Osteoblast (primary cell): ENCODE measurements around the gene ANKRD7. TPM values are rescaled to one million over a fixed set of nuclear protein-coding genes. Genes with fewer than 3 reads are reported as not detected.

Source experiments
- DNase-seq: peaks from one replicate; pipeline ENCODE4 v3.0.0; 2011; ENCODE audit warnings: low spot score, mixed read lengths; ENCODE audit not compliant: insufficient read length; ENCODE audit errors: missing footprints
- H2AFZ ChIP-seq: 2 replicates; pipeline ENCODE4 v1.6.0; 2011; ENCODE audit warnings: mild to moderate bottlenecking, low read length
- H3K27ac ChIP-seq: 2 replicates; pipeline ENCODE4 v1.5.1; 2011; ENCODE audit warnings: mild to moderate bottlenecking, low read depth, low read length, moderate library complexity
- H3K27me3 ChIP-seq: 2 replicates; pipeline ENCODE4 v1.6.0; 2012; ENCODE audit warnings: mild to moderate bottlenecking, control low read depth, inconsistent platforms, low read length, moderate library complexity; ENCODE audit not compliant: insufficient read depth
- H3K36me3 ChIP-seq: 2 replicates; pipeline ENCODE4 v1.5.1; 2011; ENCODE audit warnings: mild to moderate bottlenecking, low read length, control low read depth, moderate library complexity; ENCODE audit not compliant: insufficient read depth
- H3K4me1 ChIP-seq: 2 replicates; pipeline ENCODE4 v1.5.1; 2011; ENCODE audit warnings: mild to moderate bottlenecking, low read length, control low read depth, moderate library complexity; ENCODE audit not compliant: insufficient read depth
- H3K4me2 ChIP-seq: 2 replicates; pipeline ENCODE4 v1.6.0; 2011; ENCODE audit warnings: mild to moderate bottlenecking, low read length; ENCODE audit not compliant: insufficient read depth
- H3K4me3 ChIP-seq: fragments of 200-600 bp; sonication (generic); 3 replicates; pipeline ENCODE4 v1.5.1; 2012; ENCODE audit warnings: mild to moderate bottlenecking, low read length, inconsistent platforms; ENCODE audit not compliant: insufficient read depth
- H3K79me2 ChIP-seq: 2 replicates; pipeline ENCODE4 v1.6.0; 2012; ENCODE audit warnings: mild to moderate bottlenecking, low read length, control low read depth, inconsistent platforms; ENCODE audit not compliant: insufficient read depth
- H3K9me3 ChIP-seq: 2 replicates; pipeline ENCODE4 v1.5.1; 2011; ENCODE audit warnings: low read depth, low read length, control low read depth
- H4K20me1 ChIP-seq: 2 replicates; pipeline ENCODE4 v1.6.0; 2012; ENCODE audit warnings: mild to moderate bottlenecking, low read length, control low read depth; ENCODE audit not compliant: insufficient read depth
- total RNA-seq: library from RNA; depleted of rRNA; stranded (reverse); fragments of >200 nt; gene quantifications from 2 replicates; pipeline ENCODE4 v1.2.3, GENCODE V29; 2012
- TF ChIP-seq, protein P1 (sequence below): IDR thresholded peaks from 2 replicates; pipeline ENCODE4 v1.5.1; 2011; ENCODE audit warnings: mild to moderate bottlenecking, low read depth, low read length, moderate library complexity; ENCODE audit errors: extremely low read depth

The ANKRD7 gene, protein sequence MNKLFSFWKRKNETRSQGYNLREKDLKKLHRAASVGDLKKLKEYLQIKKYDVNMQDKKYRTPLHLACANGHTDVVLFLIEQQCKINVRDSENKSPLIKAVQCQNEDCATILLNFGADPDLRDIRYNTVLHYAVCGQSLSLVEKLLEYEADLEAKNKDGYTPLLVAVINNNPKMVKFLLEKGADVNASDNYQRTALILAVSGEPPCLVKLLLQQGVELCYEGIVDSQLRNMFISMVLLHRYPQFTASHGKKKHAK
- 1.8 and 3.3 TPM in 2 replicates for total RNA-seq

DNA sequence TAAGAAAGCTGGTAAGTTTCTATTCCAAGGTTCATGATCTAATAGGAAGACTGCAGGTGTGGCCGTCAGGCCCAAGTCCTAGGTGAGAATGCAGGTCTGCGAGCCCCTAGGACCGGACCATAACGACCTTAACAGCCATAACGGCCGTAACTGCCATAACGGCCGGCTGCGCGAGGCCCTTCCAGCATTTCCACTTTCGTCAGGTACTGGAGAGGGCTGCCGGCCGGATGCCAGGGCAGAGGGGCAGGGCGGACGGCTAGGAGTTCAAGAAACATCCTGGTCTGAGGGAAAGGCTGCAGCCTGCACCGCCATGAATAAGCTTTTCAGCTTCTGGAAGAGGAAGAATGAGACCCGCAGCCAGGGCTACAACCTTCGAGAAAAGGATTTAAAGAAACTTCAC, at the start of gene ANKRD7:
Gene ANKRD7, plus strand, starts transcription at position 184 of the 400 bp plus-strand sequence. Its CDS starts 127 bp downstream, at position 311.
- H3K4me3 ChIP-seq, result no peak within 1 kb of the TSS
- no peaks in the 10 kb centered on the region for H3K79me2 ChIP-seq
- H3K27me3 ChIP-seq, result no peaks in the 10 kb centered on the region
- no peaks in the 10 kb centered on the region for H3K9me3 ChIP-seq
- no peak within 1 kb of the TSS for H3K4me2 ChIP-seq
- no peak within 1 kb of the TSS for H2AFZ ChIP-seq
- TF ChIP-seq, protein P1, sequence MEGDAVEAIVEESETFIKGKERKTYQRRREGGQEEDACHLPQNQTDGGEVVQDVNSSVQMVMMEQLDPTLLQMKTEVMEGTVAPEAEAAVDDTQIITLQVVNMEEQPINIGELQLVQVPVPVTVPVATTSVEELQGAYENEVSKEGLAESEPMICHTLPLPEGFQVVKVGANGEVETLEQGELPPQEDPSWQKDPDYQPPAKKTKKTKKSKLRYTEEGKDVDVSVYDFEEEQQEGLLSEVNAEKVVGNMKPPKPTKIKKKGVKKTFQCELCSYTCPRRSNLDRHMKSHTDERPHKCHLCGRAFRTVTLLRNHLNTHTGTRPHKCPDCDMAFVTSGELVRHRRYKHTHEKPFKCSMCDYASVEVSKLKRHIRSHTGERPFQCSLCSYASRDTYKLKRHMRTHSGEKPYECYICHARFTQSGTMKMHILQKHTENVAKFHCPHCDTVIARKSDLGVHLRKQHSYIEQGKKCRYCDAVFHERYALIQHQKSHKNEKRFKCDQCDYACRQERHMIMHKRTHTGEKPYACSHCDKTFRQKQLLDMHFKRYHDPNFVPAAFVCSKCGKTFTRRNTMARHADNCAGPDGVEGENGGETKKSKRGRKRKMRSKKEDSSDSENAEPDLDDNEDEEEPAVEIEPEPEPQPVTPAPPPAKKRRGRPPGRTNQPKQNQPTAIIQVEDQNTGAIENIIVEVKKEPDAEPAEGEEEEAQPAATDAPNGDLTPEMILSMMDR, result no peak
- H3K36me3 ChIP-seq, result no peaks in the 10 kb centered on the region
- H4K20me1 ChIP-seq, result no peaks in the 10 kb centered on the region
- no peaks in the 10 kb centered on the region for H3K4me1 ChIP-seq
- no peak for DNase-seq
- no peak within 1 kb of the TSS for H3K27ac ChIP-seq

DNA sequence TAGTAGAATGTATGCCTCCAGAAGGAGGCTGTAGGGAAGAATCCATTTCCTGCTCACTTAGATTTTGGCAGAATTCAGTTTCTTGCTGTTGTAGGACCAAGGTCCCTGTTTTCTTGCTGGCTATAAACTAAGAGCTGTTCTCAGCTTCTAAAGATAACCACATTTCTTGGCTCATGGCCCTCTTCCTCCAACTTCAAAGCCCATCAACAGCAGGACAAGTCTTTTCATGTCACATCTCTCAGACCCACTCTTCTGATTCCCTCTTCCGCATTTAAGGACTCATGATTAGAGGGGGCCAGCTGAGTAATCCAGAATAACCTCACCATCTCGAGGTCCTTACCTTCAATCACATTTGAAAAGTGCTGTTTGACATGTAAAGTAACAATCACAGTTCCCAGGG, 48.8 kb upstream of the ANKRD7 start:
- no peak for DNase-seq
- Histone ChIP-seq H3K4me3 (no peak overlapping the region), H3K4me1 (no peaks in the 10 kb centered on the region), H3K79me2 (no peaks in the 10 kb centered on the region), H3K4me2 (no peak overlapping the region), H3K27me3 (no peaks in the 10 kb centered on the region), H3K27ac (no peak overlapping the region), H3K36me3 (no peaks in the 10 kb centered on the region), H4K20me1 (no peaks in the 10 kb centered on the region), H2AFZ (no peak overlapping the region), H3K9me3 (no peaks in the 10 kb centered on the region)
- TF ChIP-seq, protein P1, result no peak

DNA sequence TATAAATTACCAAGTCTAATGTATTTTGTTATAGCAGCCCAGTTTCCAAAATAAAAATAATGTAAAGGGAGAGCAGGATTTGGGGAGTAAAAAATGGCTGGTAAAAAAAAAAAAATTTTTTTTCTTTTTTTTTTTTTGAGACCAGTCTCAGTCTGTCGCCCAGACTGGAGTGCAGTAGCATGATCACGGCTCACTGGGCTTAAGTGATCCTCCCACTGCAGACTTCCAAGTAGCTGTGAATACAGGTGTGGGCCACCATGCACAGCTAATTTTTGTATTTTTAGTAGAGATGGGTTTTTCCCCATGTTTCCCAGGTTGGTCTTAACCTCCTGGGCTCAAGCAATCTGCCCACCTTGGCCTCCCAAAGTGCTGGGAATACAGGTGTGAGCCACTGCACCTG, 45.3 kb upstream of the ANKRD7 start:
- no peak for DNase-seq
- Histone ChIP-seq H3K79me2 (peaks cover 2% of the 10 kb centered on the region), H3K27ac (no peak overlapping the region), H3K27me3 (no peaks in the 10 kb centered on the region), H3K36me3 (no peaks in the 10 kb centered on the region), H3K4me1 (peaks cover 6% of the 10 kb centered on the region), H4K20me1 (no peaks in the 10 kb centered on the region), H2AFZ (no peak overlapping the region), H3K4me3 (no peak overlapping the region), H3K4me2 (no peak overlapping the region), H3K9me3 (no peaks in the 10 kb centered on the region)
- TF ChIP-seq, protein P1, result no peak

DNA sequence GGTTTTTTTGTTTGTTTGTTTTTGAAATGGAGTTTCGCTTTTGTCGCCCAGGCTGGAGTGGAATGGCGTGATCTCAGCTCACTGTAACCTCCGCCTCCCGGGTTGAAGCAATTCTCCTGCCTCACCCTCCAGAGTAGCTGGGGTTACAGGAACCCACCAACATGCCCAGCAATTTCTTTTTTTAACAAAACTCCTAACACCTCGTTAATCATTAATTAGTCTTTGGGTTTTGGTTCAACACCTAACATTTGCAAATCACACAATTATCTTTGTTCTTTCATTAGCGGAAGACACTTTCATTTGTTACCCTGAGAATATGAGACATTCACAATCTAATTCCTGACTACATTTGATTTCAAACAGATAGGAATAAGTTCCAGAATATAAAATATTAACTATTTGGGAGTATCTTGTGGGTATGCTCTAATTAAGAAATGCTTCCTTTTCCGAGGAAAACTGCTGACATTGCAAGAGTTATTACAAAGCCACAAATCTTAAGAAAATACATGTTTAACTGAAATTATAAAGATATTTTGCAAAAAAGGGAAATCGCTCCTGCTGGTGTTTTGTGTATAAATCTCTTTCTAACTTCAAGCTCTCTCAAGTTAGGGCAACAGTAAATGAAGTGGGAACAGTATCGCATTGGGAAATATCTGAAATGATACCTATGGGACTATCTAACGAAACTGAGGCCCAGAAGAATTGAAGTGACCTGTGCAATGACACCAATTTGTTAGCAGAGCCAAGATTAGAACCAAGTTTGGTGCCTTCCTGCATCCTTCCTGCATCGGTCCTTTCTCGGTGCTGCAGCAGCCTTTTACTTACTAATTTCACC, 41.7 kb upstream of the ANKRD7 start:
- DNase-seq, result no peak
- H3K4me3 ChIP-seq, result peak overlapping the region; percentile 84
- H3K4me1 ChIP-seq, result peaks cover 24% of the 10 kb centered on the region
- H2AFZ ChIP-seq, result peak overlapping the region; percentile 90
- no peaks in the 10 kb centered on the region for H3K27me3 ChIP-seq
- H3K36me3 ChIP-seq, result no peaks in the 10 kb centered on the region
- H4K20me1 ChIP-seq, result no peaks in the 10 kb centered on the region
- peak overlapping the region; percentile 80 for H3K27ac ChIP-seq
- peaks cover 34% of the 10 kb centered on the region for H3K79me2 ChIP-seq
- H3K4me2 ChIP-seq, result peak overlapping the region; percentile 98
- no peaks in the 10 kb centered on the region for H3K9me3 ChIP-seq
- TF ChIP-seq, protein P1, result no peak
